Effector memory CD8-positive, alpha-beta T cell (primary cell): ENCODE results near the gene ANAPC4.
A peak's percentile ranks its signal among the peaks of the same experiment; 100 is the strongest.
"Not testable (repeated sequence)": the region's sequence is repeated elsewhere in the genome, so short reads cannot be mapped to it uniquely, and the experiment has no call there.

Experiments
- ATAC-seq: fragments of 150-1000 bp; cut with Tn5 transposase; replicated peaks from 2 replicates; pipeline ENCODE4 v1.10.0; 2021; ENCODE audit warnings: mild to moderate bottlenecking, moderate library complexity
- DNase-seq, 3 experiments: peaks; one replicate each; pipeline ENCODE4 v3.0.0; 2021
- H3K27ac Mint-ChIP-seq, 2 donors: one replicate each; pipeline ENCODE4 v1.8.0; 2022; ENCODE audit warnings: mild to moderate bottlenecking in 2 of 2, mixed read lengths in 2 of 2, moderate library complexity in 2 of 2
- H3K27me3 Mint-ChIP-seq, 2 donors: one replicate each; pipeline ENCODE4 v1.8.0; 2022; ENCODE audit warnings: mixed read lengths in 2 of 2
- H3K36me3 Mint-ChIP-seq: one replicate; pipeline ENCODE4 v1.8.0; 2022; ENCODE audit warnings: mild to moderate bottlenecking, moderate library complexity, mixed read lengths; ENCODE audit not compliant: insufficient read depth
- H3K4me1 Mint-ChIP-seq, 2 donors: one replicate each; pipeline ENCODE4 v1.8.0; 2022; ENCODE audit warnings: low read depth in 2 of 2, mixed read lengths in 2 of 2
- H3K4me3 Mint-ChIP-seq, 2 donors: one replicate each; pipeline ENCODE4 v1.8.0; 2022; ENCODE audit warnings: mild to moderate bottlenecking in 2 of 2, mixed read lengths in 2 of 2, moderate library complexity in 2 of 2
- H3K9me3 Mint-ChIP-seq, 2 donors: one replicate each; pipeline ENCODE4 v1.8.0; 2022; ENCODE audit warnings: mixed read lengths in 2 of 2

Gene ANAPC4

GRCh38 chr4:25358515-25359275 lies 18.4 kb upstream of the ANAPC4 start:
- Mint-ChIP-seq H3K27ac (no peak overlapping the region), H3K27me3 (no peaks in the 10 kb centered on the region), H3K4me1 (no peaks in the 10 kb centered on the region), H3K4me3 (no peak overlapping the region), H3K9me3 (no peaks in the 10 kb centered on the region), H3K36me3 (peaks cover 6% of the 10 kb centered on the region)
- ATAC-seq: no peak
- DNase-seq: no peak

GRCh38 chr4:25361253-25361652 lies 15.8 kb upstream of the ANAPC4 start:
- no peaks in the 10 kb centered on the region for H3K27me3 Mint-ChIP-seq
- DNase-seq (no peak), ATAC-seq (no peak)
- peaks cover 13% of the 10 kb centered on the region for H3K36me3 Mint-ChIP-seq
- H3K27ac Mint-ChIP-seq: no peak overlapping the region
- no peaks in the 10 kb centered on the region for H3K4me1 Mint-ChIP-seq
- H3K4me3 Mint-ChIP-seq: no peak overlapping the region
- no peaks in the 10 kb centered on the region for H3K9me3 Mint-ChIP-seq

GRCh38 chr4:25367004-25367621 lies 9.9 kb upstream of the ANAPC4 start:
- Mint-ChIP-seq H3K27ac (no peak overlapping the region), H3K36me3 (peaks cover 13% of the 10 kb centered on the region), H3K9me3 (no peaks in the 10 kb centered on the region), H3K4me3 (no peak overlapping the region), H3K4me1 (no peaks in the 10 kb centered on the region), H3K27me3 (no peaks in the 10 kb centered on the region)
- DNase-seq: no peak
- no peak for ATAC-seq

GRCh38 chr4:25367877-25368276 lies 9.2 kb upstream of the ANAPC4 start:
- DNase-seq: no peak
- Mint-ChIP-seq H3K4me1 (no peaks in the 10 kb centered on the region), H3K9me3 (no peaks in the 10 kb centered on the region), H3K36me3 (peaks cover 13% of the 10 kb centered on the region), H3K27ac (no peak overlapping the region), H3K27me3 (no peaks in the 10 kb centered on the region), H3K4me3 (no peak overlapping the region)
- no peak for ATAC-seq

GRCh38 chr4:25368315-25368714 lies 8.7 kb upstream of the ANAPC4 start:
- H3K4me1 Mint-ChIP-seq: no peaks in the 10 kb centered on the region
- no peak for DNase-seq
- ATAC-seq: no peak

GRCh38 chr4:25370242-25370641 lies 6.8 kb upstream of the ANAPC4 start:
- no peak for DNase-seq
- peak overlapping the region in 1 of 2 donors; percentile 31 for H3K27ac Mint-ChIP-seq
- H3K36me3 Mint-ChIP-seq: no peaks in the 10 kb centered on the region
- no peaks in the 10 kb centered on the region for H3K4me1 Mint-ChIP-seq
- no peaks in the 10 kb centered on the region for H3K27me3 Mint-ChIP-seq
- no peaks in the 10 kb centered on the region for H3K9me3 Mint-ChIP-seq
- no peak for ATAC-seq
- no peak overlapping the region for H3K4me3 Mint-ChIP-seq

More at GRCh38 chr4:25368315-25368714, 8.7 kb upstream of the ANAPC4 start:
- Mint-ChIP-seq H3K4me3 (no peak overlapping the region), H3K36me3 (peaks cover 11% of the 10 kb centered on the region), H3K27ac (no peak overlapping the region), H3K27me3 (no peaks in the 10 kb centered on the region), H3K9me3 (no peaks in the 10 kb centered on the region)

- not testable (repeated sequence) for ATAC-seq, H3K4me3 Mint-ChIP-seq, H3K27me3 Mint-ChIP-seq, H3K27ac Mint-ChIP-seq, H3K9me3 Mint-ChIP-seq, H3K36me3 Mint-ChIP-seq, H3K4me1 Mint-ChIP-seq, DNase-seq
Observed at GRCh38 chr4:25372549-25372948, 4.5 kb upstream of the ANAPC4 start.

- ATAC-seq (no peak), DNase-seq (no peak)
- Mint-ChIP-seq H3K4me1 (peaks cover 7 to 8% of the 10 kb centered on the region in 2 donors), H3K9me3 (no peaks in the 10 kb centered on the region), H3K27me3 (no peaks in the 10 kb centered on the region), H3K4me3 (no peak overlapping the region), H3K27ac (peak overlapping the region in 1 of 2 donors; percentile 64), H3K36me3 (peaks cover 22% of the 10 kb centered on the region)
Observed at GRCh38 chr4:25377572-25378436, 741 bp downstream of the ANAPC4 start.

GRCh38 chr4:25378437-25378743 lies 1.3 kb downstream of the ANAPC4 start:
- Mint-ChIP-seq H3K36me3 (peaks cover 27% of the 10 kb centered on the region), H3K9me3 (no peaks in the 10 kb centered on the region)

GRCh38 chr4:25379591-25379990 lies 2.5 kb downstream of the ANAPC4 start:
- peaks cover 7 to 13% of the 10 kb centered on the region in 2 donors for H3K4me1 Mint-ChIP-seq
- peaks cover 38% of the 10 kb centered on the region for H3K36me3 Mint-ChIP-seq
- H3K27ac Mint-ChIP-seq: no peak overlapping the region
- H3K27me3 Mint-ChIP-seq: no peaks in the 10 kb centered on the region
- ATAC-seq: no peak
- no peaks in the 10 kb centered on the region for H3K9me3 Mint-ChIP-seq
- H3K4me3 Mint-ChIP-seq: no peak overlapping the region
- DNase-seq: no peak

More at GRCh38 chr4:25378437-25378743, 1.3 kb downstream of the ANAPC4 start:
- no peak for ATAC-seq
- Mint-ChIP-seq H3K27me3 (no peaks in the 10 kb centered on the region), H3K4me3 (no peak overlapping the region), H3K4me1 (peaks cover 7 to 8% of the 10 kb centered on the region in 2 donors), H3K27ac (no peak overlapping the region)
- no peak for DNase-seq

- H3K36me3 Mint-ChIP-seq: peaks cover 61% of the 10 kb centered on the region
- H3K4me1 Mint-ChIP-seq: peaks cover 0 to 8% of the 10 kb centered on the region in 2 donors
- H3K4me3 Mint-ChIP-seq: no peak overlapping the region
- H3K27ac Mint-ChIP-seq: no peak overlapping the region
- no peaks in the 10 kb centered on the region for H3K27me3 Mint-ChIP-seq
- no peaks in the 10 kb centered on the region for H3K9me3 Mint-ChIP-seq
- DNase-seq: no peak
- ATAC-seq: no peak
Observed at GRCh38 chr4:25383647-25384046, 6.6 kb downstream of the ANAPC4 start.

GRCh38 chr4:25386926-25387325 lies 9.9 kb downstream of the ANAPC4 start:
- H3K9me3 Mint-ChIP-seq: no peaks in the 10 kb centered on the region
- peaks cover 74% of the 10 kb centered on the region for H3K36me3 Mint-ChIP-seq
- no peaks in the 10 kb centered on the region for H3K27me3 Mint-ChIP-seq
- ATAC-seq (no peak), DNase-seq (no peak)
- no peak overlapping the region for H3K27ac Mint-ChIP-seq
- no peak overlapping the region for H3K4me3 Mint-ChIP-seq
- peaks cover 0 to 10% of the 10 kb centered on the region in 2 donors for H3K4me1 Mint-ChIP-seq

GRCh38 chr4:25397305-25397704 lies 20.2 kb downstream of the ANAPC4 start:
- H3K4me1 Mint-ChIP-seq: peaks cover 0 to 15% of the 10 kb centered on the region in 2 donors
- H3K4me3 Mint-ChIP-seq: no peak overlapping the region
- ATAC-seq (no peak), DNase-seq (no peak)
- H3K27me3 Mint-ChIP-seq: no peaks in the 10 kb centered on the region
- H3K36me3 Mint-ChIP-seq: peaks cover 82% of the 10 kb centered on the region
- peaks cover 0 to 4% of the 10 kb centered on the region in 2 donors for H3K9me3 Mint-ChIP-seq
- H3K27ac Mint-ChIP-seq: no peak overlapping the region
